ENCODE measurements around the gene FAM83F.

Gene FAM83F

DNA sequence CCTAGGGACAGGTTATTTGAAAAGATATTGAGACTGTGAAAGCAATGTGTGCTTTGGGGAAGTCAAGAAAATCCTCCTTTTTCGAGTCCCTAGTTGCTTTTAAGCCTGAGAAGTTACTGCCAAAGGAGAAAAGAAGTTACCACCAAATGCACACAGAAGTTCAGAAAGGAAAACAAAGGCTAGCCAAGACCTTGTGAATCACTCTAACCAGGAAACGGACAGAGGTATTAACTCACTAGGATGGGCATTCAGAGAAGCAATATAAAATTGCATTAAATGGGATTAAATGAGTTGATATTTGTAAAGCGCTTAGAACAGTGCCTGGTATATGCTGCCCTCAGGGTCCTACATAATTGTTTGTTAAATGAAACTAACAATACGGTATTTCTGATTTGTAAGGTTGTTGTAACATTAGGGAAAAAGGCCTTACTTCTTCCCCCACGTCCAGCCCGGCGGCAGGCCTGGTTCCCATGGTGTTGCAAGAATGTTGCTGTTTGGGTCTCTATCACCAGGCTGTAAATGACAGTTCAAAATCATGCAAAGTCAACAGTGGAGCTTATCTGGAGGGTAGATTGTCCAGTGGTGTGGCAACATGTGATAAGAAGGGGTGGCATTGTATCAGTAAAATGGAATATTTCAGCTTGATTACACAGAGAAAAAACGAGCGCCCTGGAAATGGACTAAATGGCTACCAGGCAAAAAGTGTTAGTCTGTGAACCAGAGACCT, 27.5 kb upstream of the FAM83F start:
- H3K4me3 ChIP-seq (ENCODE audit: control insufficient read depth, low read depth, low read length) = no peak overlapping the region
- TF ChIP-seq, protein P1, sequence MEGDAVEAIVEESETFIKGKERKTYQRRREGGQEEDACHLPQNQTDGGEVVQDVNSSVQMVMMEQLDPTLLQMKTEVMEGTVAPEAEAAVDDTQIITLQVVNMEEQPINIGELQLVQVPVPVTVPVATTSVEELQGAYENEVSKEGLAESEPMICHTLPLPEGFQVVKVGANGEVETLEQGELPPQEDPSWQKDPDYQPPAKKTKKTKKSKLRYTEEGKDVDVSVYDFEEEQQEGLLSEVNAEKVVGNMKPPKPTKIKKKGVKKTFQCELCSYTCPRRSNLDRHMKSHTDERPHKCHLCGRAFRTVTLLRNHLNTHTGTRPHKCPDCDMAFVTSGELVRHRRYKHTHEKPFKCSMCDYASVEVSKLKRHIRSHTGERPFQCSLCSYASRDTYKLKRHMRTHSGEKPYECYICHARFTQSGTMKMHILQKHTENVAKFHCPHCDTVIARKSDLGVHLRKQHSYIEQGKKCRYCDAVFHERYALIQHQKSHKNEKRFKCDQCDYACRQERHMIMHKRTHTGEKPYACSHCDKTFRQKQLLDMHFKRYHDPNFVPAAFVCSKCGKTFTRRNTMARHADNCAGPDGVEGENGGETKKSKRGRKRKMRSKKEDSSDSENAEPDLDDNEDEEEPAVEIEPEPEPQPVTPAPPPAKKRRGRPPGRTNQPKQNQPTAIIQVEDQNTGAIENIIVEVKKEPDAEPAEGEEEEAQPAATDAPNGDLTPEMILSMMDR (conservative IDR thresholded peaks at IDR 0.05; ENCODE audit: control insufficient read depth, insufficient read depth, low read depth, low read length) = no peak
- peak; percentile 59 for DNase-seq (ENCODE audit: low read depth)

DNA sequence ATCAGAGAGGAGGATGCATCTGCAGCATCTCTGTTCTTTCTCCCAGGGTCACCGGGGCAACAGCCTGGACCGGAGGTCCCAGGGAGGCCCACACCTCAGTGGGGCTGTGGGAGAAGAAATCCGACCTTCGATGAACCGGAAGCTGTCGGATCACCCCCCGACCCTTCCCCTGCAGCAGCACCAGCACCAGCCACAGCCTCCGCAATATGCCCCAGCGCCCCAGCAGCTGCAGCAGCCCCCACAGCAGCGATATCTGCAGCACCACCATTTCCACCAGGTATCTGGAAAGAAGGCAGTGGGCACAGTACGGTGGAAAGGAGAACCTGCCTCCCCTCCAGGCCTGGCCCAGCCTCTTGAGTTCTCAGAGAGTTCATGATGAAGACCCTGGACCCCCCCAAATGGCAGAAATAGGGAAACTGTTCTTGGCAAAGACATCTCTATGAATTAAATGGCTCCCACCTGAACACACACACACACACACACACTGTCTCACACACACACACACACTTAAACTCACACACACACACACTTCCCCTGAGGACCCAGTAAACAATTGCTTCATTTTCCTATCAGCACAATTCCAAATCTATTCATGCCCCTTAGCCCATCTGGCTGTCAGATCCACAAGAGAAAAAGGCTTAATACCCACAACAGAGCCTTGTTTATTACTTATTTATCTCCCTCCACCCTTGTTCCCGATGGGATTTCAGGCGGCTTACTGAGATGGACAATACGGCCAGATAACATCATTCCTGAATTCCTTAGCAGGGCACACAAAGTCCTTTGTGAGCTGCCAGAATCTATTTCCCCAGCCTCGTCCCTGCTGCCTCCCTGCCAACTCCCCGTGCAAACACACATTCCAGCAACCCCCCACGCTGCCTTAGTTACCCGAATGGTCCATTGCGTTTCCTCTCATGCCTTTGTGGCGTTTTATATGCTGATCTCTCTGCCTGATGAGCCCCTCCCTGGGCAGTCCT, 26.5 kb upstream of the FAM83F start:
- H3K4me3 ChIP-seq (ENCODE audit: control insufficient read depth, low read depth, low read length) = no peak overlapping the region
- TF ChIP-seq, protein P1 (conservative IDR thresholded peaks at IDR 0.05; ENCODE audit: control insufficient read depth, insufficient read depth, low read depth, low read length) = no peak
- peak; percentile 13 for DNase-seq (ENCODE audit: low read depth)

DNA sequence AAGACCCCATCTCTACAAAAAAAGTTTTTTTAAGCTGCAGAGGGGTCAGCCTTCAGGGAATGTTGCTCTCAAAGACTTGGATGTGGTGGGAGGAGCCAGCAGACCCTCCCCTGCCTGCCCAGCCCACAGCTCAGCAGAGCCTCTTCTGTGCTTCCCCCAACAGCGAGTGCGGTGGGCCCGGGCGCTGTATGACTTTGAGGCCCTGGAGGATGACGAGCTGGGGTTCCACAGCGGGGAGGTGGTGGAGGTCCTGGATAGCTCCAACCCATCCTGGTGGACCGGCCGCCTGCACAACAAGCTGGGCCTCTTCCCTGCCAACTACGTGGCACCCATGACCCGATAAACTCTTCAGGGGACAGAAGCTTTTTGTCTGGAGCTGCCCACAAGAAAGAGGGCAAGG, 24.0 kb upstream of the FAM83F start:
- DNase-seq (ENCODE audit: low read depth) = no peak
- TF ChIP-seq, protein P1 (conservative IDR thresholded peaks at IDR 0.05; ENCODE audit: control insufficient read depth, insufficient read depth, low read depth, low read length) = no peak
- no peak overlapping the region for H3K4me3 ChIP-seq (ENCODE audit: control insufficient read depth, low read depth, low read length)

DNA sequence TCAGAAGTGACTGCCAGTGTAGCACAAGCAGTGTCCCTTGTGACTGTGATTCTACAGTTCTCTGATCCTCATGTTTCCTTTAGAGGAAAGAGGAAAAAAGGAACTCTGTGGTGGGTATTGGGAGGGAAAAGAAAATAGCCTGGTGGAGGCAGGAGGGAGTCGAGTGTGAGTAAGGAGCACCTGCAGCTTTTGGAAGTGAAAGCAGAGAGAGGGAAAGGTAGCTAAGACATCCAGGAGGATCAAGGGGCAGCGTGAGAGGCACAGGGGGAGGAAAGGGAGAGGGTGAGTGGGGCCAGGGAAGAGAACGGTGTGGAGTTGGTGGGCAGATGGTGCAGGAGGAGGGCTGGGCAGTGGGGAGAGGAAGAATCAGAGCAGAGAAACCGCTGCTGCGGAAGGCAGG, 22.1 kb upstream of the FAM83F start:
- DNase-seq (ENCODE audit: low read depth) = no peak
- H3K4me3 ChIP-seq (ENCODE audit: control insufficient read depth, low read depth, low read length) = no peak overlapping the region
- TF ChIP-seq, protein P1 (conservative IDR thresholded peaks at IDR 0.05; ENCODE audit: control insufficient read depth, insufficient read depth, low read depth, low read length) = no peak

DNA sequence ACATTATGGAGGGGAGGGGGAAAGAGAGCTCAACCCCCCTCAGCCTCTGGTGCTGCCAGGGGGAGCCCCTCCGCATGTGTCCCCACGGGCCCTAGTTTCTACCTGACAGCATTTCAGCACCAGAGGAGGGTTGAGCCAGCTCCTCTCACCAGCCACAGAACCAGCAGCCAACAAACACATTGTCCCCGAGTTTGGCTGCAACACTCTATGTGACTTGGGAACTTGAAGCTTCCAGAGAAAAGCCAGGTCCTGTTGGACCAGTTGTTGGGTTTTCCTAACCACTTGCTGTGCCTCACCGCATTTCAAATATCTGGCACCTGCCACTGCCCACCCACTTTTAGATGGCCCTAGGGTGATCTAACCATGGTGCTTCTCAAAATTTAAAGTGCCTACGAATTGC, 21.1 kb upstream of the FAM83F start:
- no peak for DNase-seq (ENCODE audit: low read depth)
- TF ChIP-seq, protein P1 (conservative IDR thresholded peaks at IDR 0.05; ENCODE audit: control insufficient read depth, insufficient read depth, low read depth, low read length) = no peak
- H3K4me3 ChIP-seq (ENCODE audit: control insufficient read depth, low read depth, low read length) = no peak overlapping the region

DNA sequence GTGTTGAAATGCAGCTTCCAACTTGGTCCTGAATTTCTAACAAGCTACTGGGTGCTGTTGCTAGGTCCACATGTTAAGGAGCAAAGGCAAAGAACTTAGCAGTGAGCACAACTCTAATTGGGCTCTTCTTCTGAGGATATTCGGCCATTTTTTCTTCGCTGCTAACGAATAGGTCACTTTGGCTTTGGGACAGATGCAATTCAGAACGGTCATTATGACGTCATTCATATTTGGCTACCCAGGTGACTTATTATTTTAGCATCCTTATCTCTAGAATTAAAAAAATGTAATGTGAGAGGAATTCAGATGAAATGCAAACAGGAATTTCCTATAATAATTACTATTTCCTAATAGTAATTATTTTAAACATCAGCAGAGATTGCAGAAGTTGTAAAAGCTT, 20.7 kb upstream of the FAM83F start:
- DNase-seq (ENCODE audit: low read depth) = no peak
- no peak overlapping the region for H3K4me3 ChIP-seq (ENCODE audit: control insufficient read depth, low read depth, low read length)
- TF ChIP-seq, protein P1 (conservative IDR thresholded peaks at IDR 0.05; ENCODE audit: control insufficient read depth, insufficient read depth, low read depth, low read length) = no peak
